Putamen (tissue), 1 donor: ENCODE data around the gene MUC13.

Experiments
- DNase-seq: peaks from one replicate; pipeline ENCODE4 v3.0.0-alpha.2; 2016; ENCODE audit warnings: low spot score

The MUC13 gene

DNA sequence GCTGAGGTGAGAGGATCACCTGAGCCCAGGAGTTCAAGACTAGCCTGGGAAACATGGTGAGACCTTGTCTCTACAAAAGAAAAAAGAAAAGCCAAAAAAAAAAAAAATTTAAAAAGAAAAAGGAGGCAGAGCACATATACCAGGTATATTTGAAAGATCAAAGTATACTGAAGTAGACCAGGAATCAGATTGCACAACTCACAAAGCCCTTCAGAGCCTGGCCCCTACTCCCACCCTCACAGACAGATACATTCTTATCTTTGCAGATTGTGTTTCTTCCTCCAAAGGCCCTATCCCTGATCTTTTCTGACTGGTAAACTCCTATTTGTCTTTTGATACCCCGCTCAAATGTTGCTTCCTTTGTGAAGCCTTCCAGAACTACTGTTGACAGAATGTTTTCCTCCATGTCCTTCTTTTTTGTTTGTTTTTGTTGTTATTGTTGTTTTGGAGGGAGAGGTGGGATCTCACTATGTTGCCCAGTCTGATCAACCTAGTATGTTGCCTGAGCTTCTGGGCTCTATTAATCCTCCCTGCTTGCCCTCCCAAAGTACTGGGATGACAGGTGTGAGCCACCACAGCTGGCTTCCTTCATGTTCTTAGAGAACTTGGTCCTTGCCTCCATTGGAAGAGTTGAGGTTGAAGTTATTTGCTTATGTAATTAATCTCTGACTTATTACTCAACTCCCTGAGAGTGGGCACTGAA lies 37.6 kb downstream of the MUC13 start:
- no peak for DNase-seq

DNA sequence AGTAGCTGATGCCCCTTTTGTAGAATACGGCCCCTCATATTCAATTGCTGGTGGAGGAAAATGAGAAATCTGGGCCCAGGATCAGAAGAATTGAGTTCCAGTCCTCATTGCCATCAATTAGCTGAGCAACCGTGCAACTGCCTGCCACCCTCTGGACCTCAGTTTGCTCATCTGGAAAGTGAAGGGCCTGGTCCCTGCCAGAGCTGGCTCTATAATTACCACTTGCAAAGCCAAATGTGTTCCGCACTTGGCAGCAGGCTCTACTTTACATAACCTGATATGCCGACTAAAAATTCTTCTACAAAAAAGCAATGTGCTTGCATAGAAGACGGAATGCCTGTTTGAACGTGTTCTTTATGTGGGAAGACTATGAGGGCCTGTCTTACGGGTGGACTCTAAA lies 38.8 kb downstream of the MUC13 start:
- DNase-seq = no peak

DNA sequence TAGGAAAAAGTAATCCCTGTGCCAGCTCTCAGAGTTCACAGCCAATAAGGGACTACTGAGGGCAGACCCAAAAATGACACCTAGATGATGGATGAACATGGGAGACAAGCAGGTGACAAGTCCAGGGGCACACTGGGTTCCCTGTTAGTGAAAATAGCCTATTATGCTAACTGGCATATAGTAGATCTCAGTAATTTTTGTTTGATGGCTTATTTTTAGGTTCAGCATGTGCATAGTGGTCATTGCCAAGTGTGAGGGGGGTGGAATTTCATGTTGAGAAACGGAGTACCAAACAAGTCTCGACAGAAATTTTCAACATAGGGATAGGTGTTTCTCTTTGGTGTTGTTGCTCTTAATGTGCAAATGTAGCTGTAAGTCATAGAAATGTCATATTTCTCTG lies 41.0 kb downstream of the MUC13 start:
- DNase-seq = no peak

DNA sequence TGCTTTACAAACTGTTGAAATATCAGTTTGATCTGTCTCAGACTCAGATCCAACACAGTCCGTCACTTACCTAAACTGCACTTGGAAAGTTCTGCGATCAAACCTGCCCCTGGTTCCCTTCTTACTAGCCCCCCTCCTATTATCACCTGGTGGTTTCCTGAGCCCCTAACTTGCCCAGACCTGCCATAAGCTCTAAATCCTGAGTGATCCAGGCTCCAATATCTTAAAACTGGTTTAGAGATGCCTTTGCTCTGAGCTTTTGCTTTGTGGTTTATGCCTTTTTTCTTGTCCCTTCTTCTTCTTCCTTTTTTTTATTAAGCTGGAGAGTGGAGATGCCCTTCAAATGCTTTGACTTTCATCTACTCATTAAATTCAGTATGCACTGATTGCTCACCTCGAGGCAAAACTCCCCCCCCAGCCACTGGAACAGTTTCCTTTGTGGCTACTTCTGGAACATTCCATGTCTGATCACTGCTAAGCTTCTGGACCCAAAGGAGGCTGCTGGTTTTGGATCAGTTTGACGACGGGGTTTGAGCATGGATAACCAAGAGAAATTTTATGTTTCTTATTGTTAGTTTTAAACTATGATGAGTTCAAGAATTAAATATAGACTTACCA lies 43.9 kb downstream of the MUC13 start:
- no peak for DNase-seq

DNA sequence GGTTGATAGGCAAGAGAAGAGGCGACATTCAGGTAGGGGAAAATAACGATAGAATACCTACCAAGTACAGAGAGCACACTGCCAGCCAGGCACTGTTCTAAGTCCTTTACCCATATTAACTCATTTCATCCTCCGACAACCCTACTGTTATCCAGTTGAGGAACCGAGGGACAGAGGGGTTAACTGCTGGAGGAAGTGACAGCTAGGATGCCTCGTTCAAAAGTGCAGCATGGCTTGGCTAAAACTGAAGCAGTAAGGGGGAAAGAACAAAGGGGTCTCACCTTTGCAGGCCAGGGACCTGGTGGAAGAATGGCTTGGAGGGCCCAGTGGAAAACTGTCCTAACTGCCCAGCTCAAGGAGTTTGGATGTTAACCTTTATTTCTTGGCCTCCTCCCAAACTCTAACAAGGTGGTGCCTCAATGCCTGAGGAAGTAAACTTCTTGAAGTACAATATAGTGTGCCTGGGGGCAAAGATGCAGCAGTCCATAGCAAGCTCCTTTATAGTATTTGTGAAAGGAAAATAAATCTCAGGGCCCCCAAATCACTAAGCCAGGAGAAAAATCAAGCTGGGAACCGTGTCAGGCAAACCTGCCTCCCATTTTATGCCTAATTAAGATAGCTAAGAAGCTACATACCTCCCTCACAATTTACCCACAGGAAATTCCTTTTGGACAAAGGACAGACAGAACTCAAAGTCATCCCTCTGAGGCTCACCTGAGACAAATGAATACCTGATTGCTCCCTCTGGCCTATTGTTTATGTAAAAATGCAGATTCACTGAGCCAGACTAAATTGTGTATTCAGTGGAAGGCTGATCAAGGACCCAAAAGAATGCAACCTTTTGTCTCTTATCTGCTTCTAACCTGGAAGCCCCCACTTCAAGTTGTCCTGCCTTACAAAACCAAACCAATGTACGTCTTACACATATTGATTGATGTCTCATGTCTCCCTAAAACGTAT lies 45.8 kb downstream of the MUC13 start:
- DNase-seq = no peak

DNA sequence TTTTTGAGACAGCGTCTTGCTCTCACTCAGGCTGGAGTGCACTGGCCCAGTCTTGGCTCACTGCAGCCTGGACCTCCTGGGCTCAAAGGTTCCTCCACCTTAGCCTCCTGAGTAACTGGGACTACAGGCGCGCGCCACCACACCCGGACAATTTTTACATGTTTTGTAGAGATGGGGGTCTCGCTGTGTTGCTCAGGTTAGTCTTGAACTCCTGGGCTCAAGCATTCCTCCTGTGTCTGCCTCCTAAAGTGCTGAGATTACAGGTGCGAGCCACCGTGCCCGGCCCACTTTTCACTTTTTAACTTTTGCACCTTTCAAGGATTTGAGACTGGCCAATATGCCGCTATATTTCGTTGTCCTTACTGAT lies 46.6 kb downstream of the MUC13 start:
- DNase-seq = no peak

DNA sequence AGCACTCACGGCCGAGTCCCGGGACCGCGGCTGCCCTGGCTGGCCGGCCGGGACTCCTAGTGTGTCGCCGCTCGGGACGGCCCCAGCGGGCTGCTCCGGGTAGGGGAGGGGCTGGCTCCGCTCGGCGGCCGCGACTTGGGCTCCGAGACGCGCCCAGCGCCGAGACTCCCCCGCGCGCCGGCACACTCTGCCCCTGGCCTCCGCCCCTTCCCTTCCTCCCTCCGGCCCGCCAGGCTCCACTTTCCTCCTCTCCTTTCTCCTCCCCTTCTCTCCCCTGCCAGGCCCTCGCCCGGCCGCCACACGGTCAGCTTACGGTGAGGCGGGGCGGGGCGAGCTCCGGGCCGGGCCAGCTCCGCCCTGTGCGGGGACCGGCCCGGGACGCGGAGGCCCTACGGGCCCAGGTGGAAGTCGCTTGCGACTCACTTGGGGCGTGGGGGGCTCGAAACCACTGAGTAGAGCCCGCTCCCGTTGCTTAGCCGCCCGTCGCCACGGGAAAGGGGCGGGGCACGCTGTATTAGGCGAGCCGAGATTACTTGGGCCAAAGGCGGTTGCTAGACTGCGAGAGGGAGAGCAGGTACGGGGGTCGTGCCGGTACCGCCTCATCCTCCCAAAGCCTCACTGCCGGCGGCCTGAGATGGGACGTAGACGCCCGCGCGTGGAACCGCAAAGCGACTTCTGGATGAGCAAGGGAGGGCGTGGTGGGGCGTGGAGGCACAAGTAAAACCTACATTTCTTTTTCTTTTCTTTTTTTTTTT lies 47.2 kb downstream of the MUC13 start, which contains the start of gene ITGB5:
TSS of gene ITGB5 (minus strand) at position 189 of the 755 bp plus-strand sequence. CDS start 365 bp downstream, outside the sequence.
- DNase-seq = no peak

DNA sequence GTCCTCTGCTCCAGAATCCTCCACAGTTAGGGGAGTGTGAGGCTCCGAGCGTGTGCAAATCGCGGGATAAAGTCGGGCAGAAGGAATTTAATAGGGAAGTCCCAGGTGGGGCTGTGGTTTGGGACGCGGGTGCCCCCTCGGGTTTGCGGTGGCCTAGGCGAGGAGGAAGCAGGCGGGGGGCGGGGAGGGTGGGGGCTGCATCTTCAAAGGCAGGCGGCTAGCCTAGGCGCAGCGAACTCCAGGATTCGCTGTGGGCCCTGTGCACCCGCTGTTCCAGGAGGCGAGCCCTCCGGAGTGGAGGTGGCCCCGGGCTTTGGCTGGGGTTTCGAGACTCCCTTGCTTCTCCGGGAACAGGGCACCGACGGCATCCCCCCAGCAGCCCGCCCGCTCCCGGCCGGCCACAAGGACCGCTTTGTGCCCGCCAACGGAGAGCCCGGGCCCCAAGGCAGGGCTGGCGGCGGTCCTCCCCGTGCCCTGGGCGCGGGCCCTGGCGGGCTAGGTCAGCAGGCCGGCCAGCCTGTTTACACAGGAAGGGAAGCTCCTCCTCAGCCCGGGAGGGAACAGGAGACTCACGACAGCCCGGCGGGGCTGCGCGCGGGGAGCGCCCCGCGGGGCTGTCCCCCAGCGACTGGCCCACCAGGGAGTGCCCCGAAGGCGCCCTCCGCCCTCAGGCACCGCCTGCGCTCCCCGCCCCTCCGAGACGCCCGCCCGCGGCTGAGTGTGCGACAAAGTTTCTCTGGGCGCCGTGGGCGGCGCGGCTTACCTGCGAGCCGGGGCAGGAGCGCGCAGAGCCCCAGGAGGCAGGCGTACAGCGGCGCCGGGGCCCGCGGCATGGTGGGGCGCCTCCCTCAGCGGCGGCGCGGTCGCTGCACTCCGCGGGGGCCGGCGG lies 48.1 kb downstream of the MUC13 start:
- DNase-seq = peak; percentile 63

DNA sequence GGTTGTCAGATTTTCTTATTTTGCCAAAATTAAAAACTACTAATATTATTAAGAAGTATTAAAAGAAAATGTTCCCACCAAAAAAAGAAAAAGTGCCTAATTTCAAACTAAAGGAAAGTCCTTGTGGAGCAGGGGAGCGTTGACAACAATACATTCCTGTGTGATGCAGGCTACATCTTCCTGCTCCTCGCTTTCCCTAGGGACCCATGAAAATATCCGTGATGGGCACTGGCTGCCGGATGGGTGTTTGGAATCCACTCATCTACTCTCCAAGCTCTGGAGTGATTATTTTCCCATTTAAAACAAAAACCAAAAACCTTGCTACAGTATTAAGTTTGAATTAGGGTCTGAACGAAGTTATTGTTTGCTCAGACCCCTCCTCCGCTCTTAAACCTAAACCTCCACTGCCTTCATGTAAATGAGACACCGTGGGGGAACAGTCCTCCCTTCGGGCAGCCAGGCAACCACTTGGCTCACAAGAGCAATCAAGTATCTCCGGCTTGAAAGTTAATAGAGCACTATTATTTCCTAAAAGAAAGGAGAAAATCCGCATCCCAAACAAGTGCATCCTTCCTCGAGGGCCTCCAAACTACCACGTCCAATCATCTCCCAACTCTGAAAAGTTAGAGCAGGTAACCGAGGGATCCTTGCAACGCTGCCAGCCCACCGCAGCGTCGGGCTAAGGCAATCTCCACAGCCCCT lies 48.9 kb downstream of the MUC13 start:
- no peak for DNase-seq

DNA sequence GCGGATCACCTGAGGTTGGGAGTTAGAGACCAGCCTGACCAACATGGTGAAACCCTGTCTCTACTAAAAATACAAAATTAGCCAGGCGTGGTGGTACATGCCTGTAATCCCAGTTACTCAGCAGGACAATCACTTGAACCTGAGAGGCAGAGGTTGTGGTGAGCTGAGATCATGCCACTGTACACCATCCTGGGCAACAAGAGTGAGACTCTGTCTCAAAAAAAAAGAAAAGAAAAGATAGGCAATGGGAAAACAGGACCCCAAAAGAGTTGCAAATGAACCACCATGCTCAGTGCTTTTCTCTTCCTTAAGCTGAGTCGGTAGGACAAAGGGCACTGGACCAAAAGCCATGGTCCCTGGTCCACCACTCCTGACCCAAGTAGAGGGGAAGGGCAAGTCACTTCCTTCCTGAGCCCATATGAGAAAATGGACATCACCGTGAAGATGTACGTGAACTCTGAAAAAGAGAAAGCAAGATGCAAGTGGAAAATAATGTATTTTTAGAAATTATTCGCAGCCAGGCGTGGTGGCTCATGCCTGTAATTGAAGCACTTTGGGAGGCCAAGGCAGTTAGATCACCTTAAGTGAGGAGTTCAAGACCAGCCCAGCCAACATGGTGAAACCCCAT lies 50.0 kb downstream of the MUC13 start:
- DNase-seq = no peak

DNA sequence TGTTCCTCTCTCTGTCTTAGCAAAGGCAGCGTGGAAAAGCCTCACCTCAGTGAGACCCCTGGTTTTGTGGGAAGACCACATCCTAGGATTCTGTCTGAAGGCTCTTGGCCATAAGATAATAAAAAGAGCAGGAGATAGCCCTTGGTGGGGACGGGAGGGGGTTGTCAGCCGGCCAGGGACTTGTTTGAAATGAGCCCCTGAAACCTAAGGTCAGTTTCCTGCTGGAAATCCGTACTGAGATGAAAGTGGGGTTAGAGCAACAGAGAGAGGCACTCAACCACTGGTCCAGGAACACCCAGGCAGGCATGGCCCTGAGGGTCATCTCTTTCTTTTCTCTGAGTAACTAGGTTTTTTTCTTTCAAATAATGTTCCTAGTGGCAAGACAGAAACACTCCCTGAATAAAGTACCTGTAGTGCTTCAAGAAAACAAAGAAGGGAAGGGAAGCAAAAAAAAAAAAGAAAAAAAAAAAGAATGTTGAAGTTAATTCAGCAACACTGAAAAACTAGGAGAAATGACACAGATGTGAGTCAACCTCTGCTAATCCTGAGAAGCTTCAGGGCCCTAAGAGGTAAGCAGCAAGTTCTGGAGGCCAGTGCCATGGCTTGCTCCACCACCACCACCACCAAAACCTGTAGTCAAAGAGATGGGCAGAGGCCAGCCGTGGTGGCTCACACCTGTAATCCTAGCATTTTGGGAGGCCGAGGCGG lies 50.6 kb downstream of the MUC13 start:
- DNase-seq = no peak

DNA sequence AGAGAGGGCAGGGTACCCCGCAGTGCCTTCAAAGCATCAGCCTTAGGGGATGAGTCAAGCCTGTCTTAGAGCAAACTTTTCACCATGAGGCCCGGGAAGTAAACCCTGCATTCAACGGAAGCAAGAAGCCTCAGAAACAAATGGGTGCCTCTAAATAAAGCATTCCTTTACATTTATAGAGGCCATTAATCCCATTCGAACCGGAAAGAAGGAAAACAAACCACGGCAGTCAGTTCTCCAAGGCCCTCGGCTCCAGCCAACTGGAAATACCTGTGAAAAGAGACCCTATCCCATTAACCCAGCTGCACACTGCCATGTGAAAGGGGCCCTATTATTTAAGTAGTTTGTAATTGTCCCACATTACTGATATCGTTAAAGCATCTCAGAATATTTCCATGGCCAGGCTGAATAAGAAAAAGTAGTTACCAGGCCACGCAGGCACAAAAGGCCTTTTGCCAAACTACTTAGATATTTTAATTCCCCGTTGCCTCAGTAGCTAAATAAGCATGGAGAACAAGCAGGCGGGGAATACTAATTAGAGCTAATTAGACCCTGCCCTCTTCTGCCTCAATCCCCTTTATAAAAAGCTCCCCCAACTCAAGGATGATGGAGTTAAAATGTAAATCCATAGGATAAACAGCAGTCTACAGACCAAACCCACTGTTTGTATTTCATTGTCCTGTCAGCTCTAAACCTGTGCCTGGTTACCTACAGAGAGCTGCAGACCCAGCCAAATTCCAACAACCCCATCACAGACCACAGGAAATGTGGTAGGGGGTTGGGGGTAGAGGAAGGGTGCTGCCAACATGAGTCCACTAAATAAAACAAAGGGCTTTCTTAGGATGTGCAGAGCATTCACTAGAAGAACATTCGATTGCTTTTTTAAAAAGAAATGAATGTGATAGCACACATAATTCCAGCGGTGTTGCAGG lies 51.5 kb downstream of the MUC13 start:
- DNase-seq = no peak

DNA sequence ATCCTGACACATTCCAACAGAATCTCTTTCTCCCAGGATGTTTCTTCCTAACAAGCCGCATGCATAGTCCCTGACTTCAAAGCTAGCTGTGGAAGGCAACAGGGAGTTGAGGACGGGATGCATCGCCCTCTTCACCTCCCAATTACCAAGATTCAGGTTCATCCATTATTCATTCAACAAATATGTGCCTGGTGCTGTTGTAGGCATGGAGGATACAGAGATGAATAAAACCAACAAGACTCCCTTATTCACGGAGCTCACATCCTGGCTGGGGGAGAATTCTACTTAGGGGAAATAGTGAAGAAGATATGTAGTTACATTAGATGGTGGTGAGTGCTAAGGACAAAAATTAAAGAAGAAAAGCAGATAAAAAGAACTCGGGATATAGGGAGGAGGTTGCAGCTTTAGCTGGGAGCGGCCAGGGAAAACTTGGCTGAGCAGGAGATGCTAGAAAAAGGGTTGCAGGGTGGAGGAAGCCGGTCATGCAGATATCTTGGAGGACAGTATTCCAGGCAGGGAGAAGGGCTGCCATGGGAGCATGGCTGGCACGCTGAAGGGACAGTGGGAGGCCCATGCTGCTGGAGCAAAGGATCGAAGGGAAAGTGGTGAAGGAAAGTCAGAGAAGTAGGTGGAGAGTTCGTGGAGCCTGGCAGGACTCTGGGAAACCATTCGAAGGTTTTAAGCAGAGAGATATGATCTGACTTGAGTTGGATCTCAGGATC lies 52.4 kb downstream of the MUC13 start:
- DNase-seq = no peak

DNA sequence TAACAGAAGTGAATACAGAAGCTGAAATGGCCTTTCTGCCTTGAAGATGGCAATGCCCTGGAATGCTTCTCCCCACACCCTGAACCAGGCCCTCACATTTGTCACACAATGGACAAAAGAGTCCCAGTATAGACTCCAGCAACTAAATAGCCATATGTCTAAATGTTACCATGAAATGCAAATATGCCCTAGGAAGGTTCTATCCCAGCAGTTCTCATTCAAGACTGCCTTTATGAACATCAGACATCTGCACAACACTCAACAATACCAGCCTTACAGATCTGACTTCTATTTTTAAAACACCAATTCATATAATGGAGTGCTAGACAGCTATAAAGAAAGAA lies 55.2 kb downstream of the MUC13 start:
- DNase-seq = no peak

DNA sequence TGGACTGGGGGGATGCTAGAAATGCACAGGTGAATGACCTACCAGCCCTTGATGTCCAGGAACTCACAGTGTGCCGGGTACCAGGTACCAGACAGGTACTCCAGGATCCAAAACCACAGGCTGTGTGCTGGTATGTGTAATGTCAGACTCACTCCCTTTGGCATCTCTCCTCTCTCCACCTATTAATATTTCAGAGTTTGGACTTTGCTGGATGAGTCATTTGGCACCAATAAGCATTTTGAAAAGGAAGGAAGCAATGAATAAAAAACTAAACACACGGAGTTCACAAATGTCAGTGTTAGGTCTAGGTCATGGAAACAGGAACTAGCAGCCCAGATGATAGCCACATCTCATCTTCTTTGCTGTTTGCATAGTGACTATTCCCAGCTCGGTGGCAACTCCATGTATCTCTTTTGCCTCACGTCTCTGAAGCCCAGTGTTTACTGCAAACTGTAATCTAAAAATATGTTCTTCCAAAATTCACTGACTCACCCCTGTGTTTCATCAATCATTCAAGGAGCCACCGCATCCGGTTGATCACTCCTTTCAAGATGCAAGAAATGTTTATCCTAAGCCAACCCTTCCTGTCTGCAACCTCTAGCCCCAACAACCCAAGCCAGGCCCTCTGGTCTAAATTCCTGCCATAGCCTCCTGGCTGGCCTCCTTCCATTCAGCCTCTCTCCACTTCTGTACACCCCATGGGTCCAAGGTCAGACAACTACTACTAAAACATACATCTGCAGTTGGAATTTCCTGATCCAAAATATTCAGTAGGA lies 55.8 kb downstream of the MUC13 start:
- no peak for DNase-seq

DNA sequence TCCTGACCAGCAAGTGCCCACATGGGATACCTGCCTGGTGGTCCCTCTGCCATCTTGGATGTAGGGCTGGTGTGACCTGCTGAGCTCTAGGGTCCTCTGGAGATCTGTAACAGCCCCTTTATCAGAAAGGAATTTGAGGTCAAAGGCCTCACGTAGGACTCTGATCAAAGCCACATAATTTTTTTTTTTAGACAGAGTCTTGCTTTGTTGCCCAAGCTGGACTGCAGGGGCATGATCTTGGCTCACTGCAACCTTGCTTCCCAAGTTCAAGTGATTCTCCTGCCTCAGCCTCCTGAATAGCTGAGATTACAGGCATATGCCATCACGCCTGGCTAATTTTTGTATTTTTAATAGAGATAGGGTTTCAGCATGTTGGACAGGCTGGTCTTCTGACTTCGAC lies 56.9 kb downstream of the MUC13 start:
- no peak for DNase-seq

DNA sequence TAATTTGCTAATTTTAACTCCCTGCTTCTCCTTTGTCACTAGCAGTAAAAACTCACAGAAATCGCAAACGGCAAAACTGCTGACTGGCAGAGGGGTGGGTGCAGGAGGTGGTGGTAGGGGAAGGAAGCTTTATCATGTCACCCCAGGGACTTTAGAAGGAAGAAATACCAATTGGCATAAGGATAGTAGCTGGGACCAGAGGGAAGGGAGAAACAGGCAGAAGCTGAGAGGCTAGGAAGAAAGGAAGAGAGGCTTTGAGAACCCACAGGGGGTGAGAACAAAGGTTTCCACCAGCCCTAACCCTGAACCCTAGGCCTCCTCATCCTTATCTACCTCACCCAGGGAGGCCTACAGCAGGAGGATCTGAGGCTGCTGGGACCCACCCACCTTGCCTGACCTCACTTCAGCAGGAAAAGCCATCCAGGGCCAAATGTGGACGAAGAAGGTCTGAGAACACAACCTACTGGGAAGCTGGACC lies 58.1 kb downstream of the MUC13 start:
- DNase-seq = no peak
